Measurements from ENCODE around the gene GATAD2A.

DNA sequence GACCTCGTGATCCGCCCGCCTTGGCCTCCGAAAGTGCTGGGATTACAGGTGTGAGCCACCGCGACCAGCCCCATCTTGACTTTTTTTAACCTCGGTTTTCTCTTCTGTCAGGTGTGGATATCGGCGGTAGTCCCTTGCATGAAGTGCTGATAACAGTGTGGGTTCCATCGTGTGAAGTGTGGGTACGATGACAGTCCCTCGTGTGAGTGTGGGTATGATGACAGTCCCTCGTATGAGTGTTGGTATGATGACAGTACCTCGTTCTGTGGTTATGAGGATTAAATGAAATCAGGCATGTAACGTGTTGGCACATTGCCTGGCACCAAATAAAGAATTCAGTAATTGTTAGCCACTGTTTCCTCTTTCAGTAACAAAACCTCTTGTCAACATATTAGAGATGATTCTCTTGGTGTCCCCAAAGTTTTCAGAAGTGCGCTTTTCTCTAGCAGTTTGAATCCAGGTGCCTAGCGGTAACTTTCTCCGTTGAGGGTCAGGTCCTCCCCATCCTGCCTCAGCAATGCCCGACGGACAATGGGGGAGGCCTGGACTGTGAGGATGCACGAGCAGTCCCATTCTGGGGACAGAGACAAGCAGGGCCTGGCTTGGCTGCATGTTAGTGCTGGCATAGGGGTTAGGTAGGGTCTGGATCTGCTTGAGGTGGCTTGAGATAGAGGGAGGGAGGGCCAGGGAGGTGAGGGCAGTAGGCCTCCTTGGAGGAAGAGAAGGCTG lies 15.3 kb downstream of the GATAD2A start:
- TF ChIP-seq POLR2AphosphoS5 (IDR thresholded peaks at IDR 0.05; ENCODE audit: low read depth, low read length) (no peak), POLR2A (IDR thresholded peaks at IDR 0.05; ENCODE audit: low read depth, low read length) (no peak)
